Measurements from ENCODE around the gene TNC.

- TF ChIP-seq BHLHE40 (IDR thresholded peaks at IDR 0.05; ENCODE audit: borderline replicate concordance) (no peak), NFRKB (IDR thresholded peaks at IDR 0.05) (no peak), ARNT (IDR thresholded peaks at IDR 0.05) (no peak), SUZ12 (IDR thresholded peaks at IDR 0.05) (no peak), SP1 (IDR thresholded peaks at IDR 0.05) (no peak), PKNOX1 (IDR thresholded peaks at IDR 0.05) (no peak), CTBP1 (IDR thresholded peaks at IDR 0.05; ENCODE audit: borderline replicate concordance) (no peak), FOXM1 (IDR thresholded peaks at IDR 0.05; ENCODE audit: borderline replicate concordance) (no peak), ZNF384 (IDR thresholded peaks at IDR 0.05) (no peak), FOXA1 (IDR thresholded peaks at IDR 0.05) (no peak), ELF4 (IDR thresholded peaks at IDR 0.05) (no peak), TARDBP (IDR thresholded peaks at IDR 0.05) (no peak), FOXK2 (IDR thresholded peaks at IDR 0.05) (no peak), L3MBTL2 (conservative IDR thresholded peaks at IDR 0.05) (no peak)
These were observed 3.4 kb downstream of the TNC start for GRCh38 chr9:115114546-115114945.

Data from HEK293T (cell line).